Endothelial cell of umbilical vein (primary cell): ENCODE measurements around the gene NLN. TPM values are rescaled to one million over a fixed set of nuclear protein-coding genes. Genes with fewer than 3 reads are reported as not detected.

Experiments
- BruUV-seq: library from RNA; stranded (reverse); fragments of 400-500 nt; replicated peaks from 2 replicates; lab custom pipeline; 2021; lab: Mats Ljungman, UMichigan
- CTCF ChIA-PET: fragments of 300-600, 350-600 bp; sonication (Branson Sonifier 250); formaldehyde crosslinking; loops from one replicate; lab custom pipeline; 2021; ENCODE audit warnings: antibody characterized with exemption, inconsistent platforms; lab: Charles Lee
- POLR2A ChIA-PET: fragments of 300-600, 350-600 bp; sonication (Branson Sonifier 250); formaldehyde crosslinking; loops from one replicate; lab custom pipeline; 2021; ENCODE audit warnings: antibody characterized with exemption, inconsistent platforms; lab: Charles Lee
- DNase-seq: peaks from one replicate; pipeline ENCODE4 v3.0.0-alpha.2; 2011; ENCODE audit warnings: low read depth, low spot score
- FAIRE-seq: peaks from 2 replicates; lab custom pipeline; 2011; peaks lifted over from hg19 to GRCh38; lab: Jason Lieb, UNC
- H2AFZ ChIP-seq: 2 replicates; pipeline ENCODE4 v1.6.0; 2012; ENCODE audit warnings: low read depth, low read length, control low read depth, inconsistent platforms
- H3K27ac ChIP-seq: 2 replicates; pipeline ENCODE4 v1.5.1; 2011; ENCODE audit warnings: low read depth, mild to moderate bottlenecking, control low read depth, low read length, moderate library complexity; ENCODE audit not compliant: insufficient read depth
- H3K27me3 ChIP-seq, 2 experiments: 2 replicates each; pipeline versions ENCODE4 v1.6.0 to v1.6.1; 2011; ENCODE audit warnings: low read length in 2 of 2, mixed read lengths in 1 of 2; ENCODE audit not compliant: control insufficient read depth in 2 of 2, insufficient read depth in 2 of 2
- H3K36me3 ChIP-seq, 2 experiments: 2 replicates in 1 of 2; 3 replicates in 1 of 2; pipeline ENCODE4 v1.5.1; 2011; ENCODE audit warnings: low read length in 2 of 2, mild to moderate bottlenecking in 1 of 2, moderate library complexity in 1 of 2; ENCODE audit not compliant: control insufficient read depth in 2 of 2, insufficient read depth in 2 of 2; ENCODE audit errors: extremely low read depth in 1 of 2
- H3K4me1 ChIP-seq: 3 replicates; pipeline ENCODE4 v1.5.1; 2011; ENCODE audit warnings: mild to moderate bottlenecking, low read length; ENCODE audit not compliant: control insufficient read depth, insufficient read depth; ENCODE audit errors: extremely low read depth
- H3K4me2 ChIP-seq: 2 replicates; pipeline ENCODE4 v1.6.1; 2011; ENCODE audit warnings: low read length, control low read depth, mixed read lengths; ENCODE audit not compliant: insufficient read depth
- H3K4me3 ChIP-seq, 3 experiments: fragments of 200-600 bp in 1 of 3; sonication (generic), shearing (Covaris generic) in 1 of 3; replicated peaks in 1 of 3; 2 replicates each; pipeline ENCODE4 v1.5.1; 2011 to 2016; ENCODE audit warnings: control low read depth in 3 of 3, low read length in 3 of 3, mild to moderate bottlenecking in 2 of 3, inconsistent platforms in 1 of 3, low read depth in 1 of 3, moderate library complexity in 1 of 3; ENCODE audit not compliant: insufficient read depth in 1 of 3
- H3K79me2 ChIP-seq: 2 replicates; pipeline ENCODE4 v1.6.0; 2012; ENCODE audit warnings: low read length, inconsistent platforms; ENCODE audit not compliant: control insufficient read depth, insufficient read depth
- H3K9ac ChIP-seq: replicated peaks from 2 replicates; pipeline ENCODE3; 2011; ENCODE audit warnings: low read length, control low read depth; ENCODE audit not compliant: insufficient read depth; ENCODE audit errors: extremely low read depth
- H3K9me1 ChIP-seq: replicated peaks from 3 replicates; pipeline ENCODE4 v1.6.0; 2011; ENCODE audit warnings: mild to moderate bottlenecking, low read length; ENCODE audit not compliant: control insufficient read depth, insufficient read depth; ENCODE audit errors: extremely low read depth
- H3K9me3 ChIP-seq: replicated peaks from 2 replicates; pipeline ENCODE4 v1.5.1; 2012; ENCODE audit warnings: low read length, inconsistent platforms; ENCODE audit not compliant: control insufficient read depth, insufficient read depth
- H4K20me1 ChIP-seq: replicated peaks from 2 replicates; pipeline ENCODE3; 2011; ENCODE audit warnings: mild to moderate bottlenecking, low read length; ENCODE audit not compliant: control insufficient read depth, insufficient read depth; ENCODE audit errors: extremely low read depth
- CTCF ChIP-seq, 2 donors: IDR thresholded peaks; 1 replicate in 1 of 2; 2 replicates in 1 of 2; pipeline ENCODE4 v1.5.1; 2011; ENCODE audit warnings: low read length in 2 of 2, mild to moderate bottlenecking in 2 of 2, moderate library complexity in 2 of 2, control low read depth in 1 of 2, inconsistent platforms in 1 of 2, low read depth in 1 of 2; ENCODE audit not compliant: insufficient read depth in 1 of 2; ENCODE audit errors: extremely low read depth in 1 of 2
- EZH2 ChIP-seq: IDR thresholded peaks from 2 replicates; pipeline ENCODE4 v1.6.1; 2012; ENCODE audit warnings: borderline replicate concordance, low read depth, mild to moderate bottlenecking, moderate library complexity, low read length, inconsistent platforms; ENCODE audit not compliant: severe bottlenecking
- FOS ChIP-seq: IDR thresholded peaks from 2 replicates; pipeline ENCODE4 v1.6.1; 2011; ENCODE audit warnings: mild to moderate bottlenecking, low read length, moderate library complexity, borderline replicate concordance; ENCODE audit not compliant: insufficient read depth
- GATA2 ChIP-seq: IDR thresholded peaks from 2 replicates; pipeline ENCODE4 v1.7.0; 2011; ENCODE audit warnings: low read depth, mild to moderate bottlenecking, moderate library complexity, mixed read lengths, low read length; ENCODE audit not compliant: insufficient read length, insufficient read depth
- JUN ChIP-seq: IDR thresholded peaks from 2 replicates; pipeline ENCODE4 v1.6.1; 2011; ENCODE audit warnings: borderline replicate concordance, low read depth; ENCODE audit not compliant: insufficient read length, insufficient read depth
- MAX ChIP-seq: IDR thresholded peaks from 2 replicates; pipeline ENCODE4 v1.6.1; 2011; ENCODE audit not compliant: insufficient read depth, insufficient read length
- MYC ChIP-seq: IDR thresholded peaks from one replicate; pipeline ENCODE4 v1.6.1; 2011; ENCODE audit warnings: mild to moderate bottlenecking, low read depth, low read length
- POLR2A ChIP-seq: IDR thresholded peaks from 2 replicates; pipeline ENCODE4 v1.6.1; 2012; ENCODE audit warnings: low read depth, mild to moderate bottlenecking, control low read depth, low read length
- POLR2AphosphoS5 ChIP-seq: IDR thresholded peaks from 2 replicates; pipeline ENCODE4 v1.6.1; 2012; ENCODE audit warnings: low read depth, mild to moderate bottlenecking, control low read depth, low read length, moderate library complexity; ENCODE audit not compliant: insufficient read depth
- dilution Hi-C: fragments of 300-500 bp; cut with MboI; formaldehyde crosslinking; loops from one replicate; pipeline ENCODE4 v1.15.0; 2019; ENCODE audit warnings: low sequenced_read_pairs; ENCODE audit not compliant: extremely low pct_ligation_motif_present
- intact Hi-C: fragments of 100-400 bp; cut with micrococcal nuclease; formaldehyde crosslinking; loops from one replicate; pipeline ENCODE4 v1.10.0; 2022
- polyA plus RNA-seq, 4 experiments: library from polyadenylated mRNA; depleted of rRNA in 3 of 4; stranded (reverse) in 3 of 4; unstranded in 1 of 4; fragments of >200 nt; gene quantifications; 2 replicates each; pipeline versions ENCODE4 v1.2.1 to v1.2.3, GENCODE V29; 2011 to 2012; ENCODE audit warnings: missing spikeins in 1 of 4
- total RNA-seq: library from RNA; stranded (reverse); gene quantifications from 2 replicates; pipeline ENCODE4 v1.2.3, GENCODE V29; 2021

Gene NLN
- total and polyA plus RNA-seq, 2 donors (not counting 3 experiments of a cell fraction or from before 2014, with no cell fraction given): 14.2 to 63.3 TPM

GRCh38 chr5:65801352-65801783 lies 79.4 kb downstream of the NLN start:
- peak overlapping the region; percentile 34 for H3K9ac ChIP-seq
- ChIA-PET CTCF (interaction anchor here (0.6 to 1.2 kb wide), 2 partner anchors 58 to 1142 kb away, joined by 3 read pairs; no protein-coding TSS in a partner anchor), POLR2A (no interaction called here)
- TF ChIP-seq JUN (peak; percentile 20), MAX (no peak)
- peak; percentile 71 for FAIRE-seq
- no peak overlapping the region for H2AFZ ChIP-seq
- H3K4me1 ChIP-seq: peaks cover 14% of the 10 kb centered on the region
- BruUV-seq: no TSS peak
- H4K20me1 ChIP-seq: no peaks in the 10 kb centered on the region
- peak; percentile 79 for DNase-seq
- peak overlapping the region; percentile 47 for H3K27ac ChIP-seq
- H3K79me2 ChIP-seq: no peaks in the 10 kb centered on the region
- H3K9me3 ChIP-seq: no peaks in the 10 kb centered on the region
- no peaks in the 10 kb centered on the region for H3K9me1 ChIP-seq
- no peaks in the 10 kb centered on the region for H3K27me3 ChIP-seq
- peak overlapping the region; percentile 82 for H3K4me2 ChIP-seq
- peak overlapping the region in 1 of 3 experiments; percentile 17 for H3K4me3 ChIP-seq
- dilution Hi-C loops: no loop called here
- H3K36me3 ChIP-seq: no peaks in the 10 kb centered on the region
- intact Hi-C loops: loop anchor here (1.0 kb wide), 1 partner anchor 124 kb away; no protein-coding TSS in a partner anchor

GRCh38 chr5:65802080-65802479 lies 80.1 kb downstream of the NLN start:
- Histone ChIP-seq H3K9me1 (no peaks in the 10 kb centered on the region), H3K4me2 (no peak overlapping the region), H2AFZ (no peak overlapping the region), H4K20me1 (no peaks in the 10 kb centered on the region), H3K4me3 (no peak overlapping the region), H3K27me3 (no peaks in the 10 kb centered on the region), H3K36me3 (no peaks in the 10 kb centered on the region), H3K9ac (no peak overlapping the region), H3K9me3 (no peaks in the 10 kb centered on the region), H3K79me2 (no peaks in the 10 kb centered on the region), H3K4me1 (peaks cover 14% of the 10 kb centered on the region), H3K27ac (peak overlapping the region; percentile 47)
- CTCF ChIA-PET: interaction anchor here (1.2 kb wide), 1 partner anchor 59 kb away, joined by 3 read pairs; no protein-coding TSS in a partner anchor
- dilution Hi-C loops (no loop called here), intact Hi-C loops (no loop called here)
- FAIRE-seq (no peak), DNase-seq (no peak)
- no TSS peak for BruUV-seq
- TF ChIP-seq POLR2AphosphoS5: no peak
- no peak for TF ChIP-seq POLR2A
- TF ChIP-seq CTCF (IDR thresholded peaks at IDR 0.05; ENCODE audit: extremely low read depth in 1 of 2, insufficient read depth in 1 of 2, low read depth in 1 of 2, low read length in 2 of 2): no peak
- no peak for TF ChIP-seq JUN
- TF ChIP-seq MAX: no peak
- no peak for TF ChIP-seq GATA2
- TF ChIP-seq EZH2: no peak
- TF ChIP-seq FOS: no peak
- no peak for TF ChIP-seq MYC
- POLR2A ChIA-PET: no interaction called here
